ENCODE measurements around the gene GLI2. TPM values are rescaled to one million over a fixed set of nuclear protein-coding genes. Genes with fewer than 3 reads are reported as not detected.

The GLI2 gene
- total and polyA plus RNA-seq, 8 donors: 0.45 to 2.8 (median 0.68) TPM; not detected in 1

GRCh38 chr2:120775194-120775593, 39.5 kb downstream of the GLI2 start:
- intact Hi-C loops (cut with DNase I; ENCODE audit: low total_unique reads): no loop called here
- H3K9me3 ChIP-seq: no peaks in the 10 kb centered on the region
- no peak overlapping the region for H3K27ac ChIP-seq
- DNase-seq: no peak
- WGBS, 5 donors: 87 to 94% (median 91%) methylated on average over 15 to 17 of the region's 17 CpGs
- no peak overlapping the region for H3K4me3 ChIP-seq
- TF ChIP-seq POLR2A (IDR thresholded peaks at IDR 0.05) (no peak), EP300 (IDR thresholded peaks at IDR 0.05) (no peak), CTCF (IDR thresholded peaks at IDR 0.05) (no peak), POLR2AphosphoS5 (IDR thresholded peaks at IDR 0.05) (no peak)
- H3K27me3 ChIP-seq: no peaks in the 10 kb centered on the region
- no peaks in the 10 kb centered on the region for H3K36me3 ChIP-seq
- H3K4me1 ChIP-seq: peaks cover 0 to 28% (median 11%) of the 10 kb centered on the region in 4 donors

- Histone ChIP-seq H3K4me1 (peaks cover 0 to 27% (median 12%) of the 10 kb centered on the region in 4 donors), H3K27me3 (peaks cover 0 to 4% (median 0%) of the 10 kb centered on the region in 3 donors), H3K36me3 (no peaks in the 10 kb centered on the region), H3K9me3 (no peaks in the 10 kb centered on the region), H3K27ac (no peak overlapping the region), H3K4me3 (no peak overlapping the region)
- 89 to 96% (median 91%) methylated on average over 14 to 15 of the region's 15 CpGs for WGBS, 5 donors
- DNase-seq: no peak
- intact Hi-C loops (cut with DNase I; ENCODE audit: low total_unique reads): no loop called here
- no peak for TF ChIP-seq CTCF (IDR thresholded peaks at IDR 0.05)
- no peak for TF ChIP-seq POLR2A (IDR thresholded peaks at IDR 0.05)
- TF ChIP-seq EP300 (IDR thresholded peaks at IDR 0.05): no peak
- TF ChIP-seq POLR2AphosphoS5 (IDR thresholded peaks at IDR 0.05): no peak
These were observed 40.3 kb downstream of the GLI2 start for GRCh38 chr2:120775801-120776589.

GRCh38 chr2:120776649-120777048, 41.0 kb downstream of the GLI2 start:
- Histone ChIP-seq H3K27ac (no peak overlapping the region), H3K4me3 (no peak overlapping the region), H3K9me3 (no peaks in the 10 kb centered on the region), H3K36me3 (no peaks in the 10 kb centered on the region), H3K27me3 (peaks cover 0 to 7% (median 0%) of the 10 kb centered on the region in 3 donors), H3K4me1 (peaks cover 0 to 20% (median 10%) of the 10 kb centered on the region in 4 donors)
- no peak for DNase-seq
- 78 to 93% (median 91%) methylated on average over 5 to 9 of the region's 9 CpGs for WGBS, 5 donors
- intact Hi-C loops (cut with DNase I; ENCODE audit: low total_unique reads): no loop called here
- no peak for TF ChIP-seq CTCF (IDR thresholded peaks at IDR 0.05)
- TF ChIP-seq POLR2AphosphoS5 (IDR thresholded peaks at IDR 0.05): no peak
- no peak for TF ChIP-seq EP300 (IDR thresholded peaks at IDR 0.05)
- no peak for TF ChIP-seq POLR2A (IDR thresholded peaks at IDR 0.05)

GRCh38 chr2:120777170-120777751, 41.6 kb downstream of the GLI2 start:
- H3K27ac ChIP-seq: no peak overlapping the region

More at GRCh38 chr2:120777170-120777751, 41.6 kb downstream of the GLI2 start:
- no peak for TF ChIP-seq POLR2AphosphoS5 (IDR thresholded peaks at IDR 0.05)
- 80 to 89% (median 85%) methylated on average over 11 to 14 of the region's 14 CpGs for WGBS, 5 donors
- H3K9me3 ChIP-seq: no peaks in the 10 kb centered on the region
- H3K36me3 ChIP-seq: no peaks in the 10 kb centered on the region
- peaks cover 0 to 7% (median 0%) of the 10 kb centered on the region in 3 donors for H3K27me3 ChIP-seq
- no peak overlapping the region for H3K4me3 ChIP-seq
- no peak for DNase-seq
- H3K4me1 ChIP-seq: peaks cover 0 to 14% (median 7%) of the 10 kb centered on the region in 4 donors
- intact Hi-C loops (cut with DNase I; ENCODE audit: low total_unique reads): no loop called here
